ENCODE measurements around the gene MUC22.

DNA sequence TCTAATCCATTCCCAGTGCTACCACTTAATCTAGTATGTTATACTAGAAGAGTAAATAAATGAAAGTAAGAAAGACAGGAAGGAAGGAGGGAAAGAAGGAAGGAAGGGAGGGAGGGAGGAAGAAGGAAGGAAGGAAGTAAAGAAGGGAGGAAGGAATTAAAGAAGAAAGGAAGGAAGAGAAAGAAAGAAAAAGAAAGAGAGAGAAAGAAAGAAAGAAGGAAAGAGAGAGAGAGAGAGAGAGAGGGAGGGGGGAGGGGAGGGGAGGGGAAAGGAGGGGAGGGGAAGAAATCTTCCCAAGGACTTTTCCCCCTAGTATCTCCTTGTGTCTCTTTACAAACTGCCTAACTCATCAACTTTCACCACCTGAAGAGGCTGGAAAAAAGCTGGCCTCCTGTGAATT, 47.6 kb upstream of the MUC22 start:
- TF ChIP-seq, protein P1, sequence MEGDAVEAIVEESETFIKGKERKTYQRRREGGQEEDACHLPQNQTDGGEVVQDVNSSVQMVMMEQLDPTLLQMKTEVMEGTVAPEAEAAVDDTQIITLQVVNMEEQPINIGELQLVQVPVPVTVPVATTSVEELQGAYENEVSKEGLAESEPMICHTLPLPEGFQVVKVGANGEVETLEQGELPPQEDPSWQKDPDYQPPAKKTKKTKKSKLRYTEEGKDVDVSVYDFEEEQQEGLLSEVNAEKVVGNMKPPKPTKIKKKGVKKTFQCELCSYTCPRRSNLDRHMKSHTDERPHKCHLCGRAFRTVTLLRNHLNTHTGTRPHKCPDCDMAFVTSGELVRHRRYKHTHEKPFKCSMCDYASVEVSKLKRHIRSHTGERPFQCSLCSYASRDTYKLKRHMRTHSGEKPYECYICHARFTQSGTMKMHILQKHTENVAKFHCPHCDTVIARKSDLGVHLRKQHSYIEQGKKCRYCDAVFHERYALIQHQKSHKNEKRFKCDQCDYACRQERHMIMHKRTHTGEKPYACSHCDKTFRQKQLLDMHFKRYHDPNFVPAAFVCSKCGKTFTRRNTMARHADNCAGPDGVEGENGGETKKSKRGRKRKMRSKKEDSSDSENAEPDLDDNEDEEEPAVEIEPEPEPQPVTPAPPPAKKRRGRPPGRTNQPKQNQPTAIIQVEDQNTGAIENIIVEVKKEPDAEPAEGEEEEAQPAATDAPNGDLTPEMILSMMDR (conservative IDR thresholded peaks at IDR 0.05; ENCODE audit: low read length), result no peak
- TF ChIP-seq EZH2phosphoT487 (IDR thresholded peaks at IDR 0.05; ENCODE audit: borderline replicate concordance), result no peak
